AG09309 (cell line): ENCODE measurements around the gene DTX3L.

Experiments
- DNase-seq: peaks from one replicate; pipeline ENCODE4 v3.0.0-alpha.2; 2010; ENCODE audit warnings: low read depth
- H3K4me3 ChIP-seq: 2 replicates; pipeline ENCODE4 v1.5.1; 2011; ENCODE audit warnings: mild to moderate bottlenecking, low read depth, low read length, moderate library complexity; ENCODE audit not compliant: control insufficient read depth
- TF ChIP-seq, protein P1 (sequence below): IDR thresholded peaks from 2 replicates; pipeline ENCODE4 v1.5.1; 2011; ENCODE audit warnings: mild to moderate bottlenecking, low read depth, low read length, inconsistent platforms; ENCODE audit not compliant: insufficient read depth, control insufficient read depth; ENCODE audit errors: missing control alignments

Gene DTX3L

DNA sequence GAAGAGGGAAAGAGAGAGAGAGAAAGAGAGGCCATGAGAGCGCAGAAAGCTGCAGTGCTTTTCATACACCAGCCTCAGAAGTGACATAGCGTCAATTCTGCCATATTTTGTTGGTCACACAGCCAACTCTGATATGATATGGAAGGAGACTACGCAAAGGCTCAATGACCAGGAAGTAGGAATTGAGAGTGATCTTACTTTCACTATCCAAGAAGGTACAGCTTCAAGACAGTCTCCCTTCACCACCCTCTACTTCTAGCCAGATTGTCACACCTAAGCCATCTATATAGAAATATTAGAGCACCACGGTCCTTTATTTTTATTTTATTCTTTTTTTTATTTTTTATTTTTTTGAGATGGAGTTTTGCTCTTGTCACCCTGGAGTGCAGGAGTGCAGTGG lies 34.4 kb downstream of the DTX3L start:
- TF ChIP-seq, protein P1, sequence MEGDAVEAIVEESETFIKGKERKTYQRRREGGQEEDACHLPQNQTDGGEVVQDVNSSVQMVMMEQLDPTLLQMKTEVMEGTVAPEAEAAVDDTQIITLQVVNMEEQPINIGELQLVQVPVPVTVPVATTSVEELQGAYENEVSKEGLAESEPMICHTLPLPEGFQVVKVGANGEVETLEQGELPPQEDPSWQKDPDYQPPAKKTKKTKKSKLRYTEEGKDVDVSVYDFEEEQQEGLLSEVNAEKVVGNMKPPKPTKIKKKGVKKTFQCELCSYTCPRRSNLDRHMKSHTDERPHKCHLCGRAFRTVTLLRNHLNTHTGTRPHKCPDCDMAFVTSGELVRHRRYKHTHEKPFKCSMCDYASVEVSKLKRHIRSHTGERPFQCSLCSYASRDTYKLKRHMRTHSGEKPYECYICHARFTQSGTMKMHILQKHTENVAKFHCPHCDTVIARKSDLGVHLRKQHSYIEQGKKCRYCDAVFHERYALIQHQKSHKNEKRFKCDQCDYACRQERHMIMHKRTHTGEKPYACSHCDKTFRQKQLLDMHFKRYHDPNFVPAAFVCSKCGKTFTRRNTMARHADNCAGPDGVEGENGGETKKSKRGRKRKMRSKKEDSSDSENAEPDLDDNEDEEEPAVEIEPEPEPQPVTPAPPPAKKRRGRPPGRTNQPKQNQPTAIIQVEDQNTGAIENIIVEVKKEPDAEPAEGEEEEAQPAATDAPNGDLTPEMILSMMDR, result no peak
- no peak overlapping the region for H3K4me3 ChIP-seq
- DNase-seq, result no peak

GRCh38 chr3:122602011-122602710 lies 38.0 kb downstream of the DTX3L start:
- no peak overlapping the region for H3K4me3 ChIP-seq
- TF ChIP-seq, protein P1, result no peak
- DNase-seq, result no peak

DNA sequence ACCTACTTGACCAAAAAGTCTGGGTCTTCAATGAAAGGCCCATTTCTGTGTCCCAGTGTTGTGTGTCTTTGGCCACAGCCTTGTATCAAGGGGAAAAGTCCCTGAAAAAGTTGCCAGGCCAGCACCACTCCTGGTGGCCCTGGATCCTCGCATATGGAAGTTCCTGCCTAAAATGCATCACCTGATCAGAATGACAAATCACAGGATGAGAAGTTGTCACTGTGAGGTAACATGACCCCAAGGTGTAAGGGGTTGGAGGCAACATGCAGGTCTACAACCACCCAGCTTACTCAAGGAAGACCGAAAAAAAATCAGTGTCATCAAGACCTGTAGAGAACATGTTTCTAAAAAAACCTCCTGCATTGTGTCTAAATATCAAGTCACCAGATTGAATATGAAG lies 38.9 kb downstream of the DTX3L start:
- DNase-seq, result no peak
- TF ChIP-seq, protein P1, result no peak
- H3K4me3 ChIP-seq, result no peak overlapping the region

DNA sequence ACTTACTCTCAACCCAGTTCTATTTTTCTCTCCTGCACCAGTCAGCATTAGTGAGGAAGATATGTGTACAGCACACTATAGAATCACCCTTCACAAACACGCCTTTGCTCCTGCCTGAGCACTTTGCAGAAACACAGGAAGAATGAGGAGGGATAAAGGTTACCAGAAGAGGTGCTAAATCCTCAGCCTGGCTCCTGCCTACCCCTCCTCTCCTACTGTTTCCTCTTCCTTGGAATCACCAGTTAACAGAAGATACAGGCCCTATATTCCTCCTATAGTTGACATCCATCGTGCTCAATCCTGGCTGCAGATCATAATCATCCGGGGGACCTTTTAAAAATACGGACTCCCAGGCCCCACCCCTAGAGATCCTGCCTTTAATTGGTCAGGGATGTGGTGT lies 42.2 kb downstream of the DTX3L start:
- TF ChIP-seq, protein P1, result no peak
- no peak overlapping the region for H3K4me3 ChIP-seq
- no peak for DNase-seq

GRCh38 chr3:122608916-122609315 lies 44.8 kb downstream of the DTX3L start:
- DNase-seq, result no peak
- no peak overlapping the region for H3K4me3 ChIP-seq
- TF ChIP-seq, protein P1, result no peak

GRCh38 chr3:122609798-122610559 lies 45.8 kb downstream of the DTX3L start:
- no peak overlapping the region for H3K4me3 ChIP-seq
- TF ChIP-seq, protein P1, result no peak
- peak; percentile 45 for DNase-seq

- DNase-seq, result no peak
- H3K4me3 ChIP-seq, result no peak overlapping the region
- TF ChIP-seq, protein P1, result no peak
Observed at GRCh38 chr3:122612696-122613095, 48.6 kb downstream of the DTX3L start.
